Kidney tubule cell (primary cell): Measurements from ENCODE around the gene NCL.

Source experiments
- DNase-seq: peaks from one replicate; pipeline ENCODE4 v3.0.0-alpha.2; 2018; ENCODE audit warnings: low spot score

The NCL gene, protein sequence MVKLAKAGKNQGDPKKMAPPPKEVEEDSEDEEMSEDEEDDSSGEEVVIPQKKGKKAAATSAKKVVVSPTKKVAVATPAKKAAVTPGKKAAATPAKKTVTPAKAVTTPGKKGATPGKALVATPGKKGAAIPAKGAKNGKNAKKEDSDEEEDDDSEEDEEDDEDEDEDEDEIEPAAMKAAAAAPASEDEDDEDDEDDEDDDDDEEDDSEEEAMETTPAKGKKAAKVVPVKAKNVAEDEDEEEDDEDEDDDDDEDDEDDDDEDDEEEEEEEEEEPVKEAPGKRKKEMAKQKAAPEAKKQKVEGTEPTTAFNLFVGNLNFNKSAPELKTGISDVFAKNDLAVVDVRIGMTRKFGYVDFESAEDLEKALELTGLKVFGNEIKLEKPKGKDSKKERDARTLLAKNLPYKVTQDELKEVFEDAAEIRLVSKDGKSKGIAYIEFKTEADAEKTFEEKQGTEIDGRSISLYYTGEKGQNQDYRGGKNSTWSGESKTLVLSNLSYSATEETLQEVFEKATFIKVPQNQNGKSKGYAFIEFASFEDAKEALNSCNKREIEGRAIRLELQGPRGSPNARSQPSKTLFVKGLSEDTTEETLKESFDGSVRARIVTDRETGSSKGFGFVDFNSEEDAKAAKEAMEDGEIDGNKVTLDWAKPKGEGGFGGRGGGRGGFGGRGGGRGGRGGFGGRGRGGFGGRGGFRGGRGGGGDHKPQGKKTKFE

GRCh38 chr2:231463698-231464575 lies at the start of gene NCL:
TSS of gene NCL (minus strand) at chr2:231464484. CDS start at chr2:231464353, 131 bp downstream.
- peak; percentile 98 for DNase-seq

DNA sequence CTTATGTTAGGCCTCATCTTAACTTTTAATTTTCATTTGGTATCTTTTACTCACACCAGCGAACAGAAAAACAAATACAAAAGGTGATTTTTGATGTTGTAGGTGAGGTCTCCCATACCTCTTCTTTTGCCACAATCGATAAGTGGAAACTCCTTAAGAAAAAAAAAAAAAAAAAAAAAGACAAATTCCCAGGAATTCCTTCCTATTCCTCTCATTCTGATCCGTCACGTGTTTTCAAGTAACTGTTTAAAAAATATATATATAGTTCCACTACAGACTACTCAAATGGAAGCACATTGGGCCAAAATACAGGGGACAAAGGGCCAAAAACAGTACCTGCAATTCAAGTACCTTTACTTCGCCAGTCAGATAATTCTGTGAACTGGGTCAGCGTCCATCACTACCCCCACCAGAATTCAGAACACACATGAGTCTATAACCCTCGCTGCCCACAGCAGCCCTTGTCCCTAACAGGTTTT lies 49.5 kb upstream of the NCL start:
- DNase-seq = no peak

DNA sequence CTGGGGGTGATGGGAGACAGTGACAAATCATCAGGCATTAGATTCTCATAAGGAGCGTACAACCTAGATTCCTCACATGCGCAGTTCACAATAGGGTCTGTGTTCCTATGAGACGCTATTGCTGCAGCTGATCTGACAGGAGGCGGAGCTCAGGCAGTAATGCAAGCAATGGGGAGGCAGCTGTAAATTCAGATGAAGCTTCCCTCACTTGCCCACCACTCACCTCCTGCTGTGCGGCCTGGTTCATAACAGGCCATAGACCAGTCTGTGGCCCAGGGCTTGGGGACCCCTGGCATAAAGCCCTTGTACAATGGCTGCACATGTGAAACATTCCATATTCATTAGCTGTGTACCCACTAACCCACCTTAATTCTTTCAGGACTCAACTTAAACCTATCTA lies 47.9 kb upstream of the NCL start:
- DNase-seq = no peak

- DNase-seq = no peak
Measured at GRCh38 chr2:231503766-231504165, 39.5 kb upstream of the NCL start.

GRCh38 chr2:231502596-231502995 lies 38.3 kb upstream of the NCL start:
- DNase-seq = no peak

GRCh38 chr2:231497651-231498050 lies 33.4 kb upstream of the NCL start:
- DNase-seq = no peak

DNA sequence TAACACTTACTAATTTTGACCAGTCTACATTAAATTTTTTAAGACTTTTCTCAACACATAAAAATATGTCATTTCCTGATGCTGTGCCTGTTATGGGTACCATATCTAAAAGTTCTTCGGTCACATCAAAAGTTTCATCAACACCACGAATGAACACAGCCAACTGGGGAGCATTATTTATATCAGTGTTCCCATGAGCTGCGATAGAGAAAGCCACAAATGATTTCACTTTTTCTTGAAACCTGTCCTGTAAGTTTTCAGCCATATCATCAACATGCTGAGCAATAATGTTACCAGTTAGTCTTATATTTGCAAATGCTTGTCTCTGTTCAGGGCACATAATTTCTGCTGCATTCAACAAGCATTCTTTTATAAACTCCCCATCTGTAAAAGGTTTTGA lies 30.4 kb upstream of the NCL start:
- no peak for DNase-seq

DNA sequence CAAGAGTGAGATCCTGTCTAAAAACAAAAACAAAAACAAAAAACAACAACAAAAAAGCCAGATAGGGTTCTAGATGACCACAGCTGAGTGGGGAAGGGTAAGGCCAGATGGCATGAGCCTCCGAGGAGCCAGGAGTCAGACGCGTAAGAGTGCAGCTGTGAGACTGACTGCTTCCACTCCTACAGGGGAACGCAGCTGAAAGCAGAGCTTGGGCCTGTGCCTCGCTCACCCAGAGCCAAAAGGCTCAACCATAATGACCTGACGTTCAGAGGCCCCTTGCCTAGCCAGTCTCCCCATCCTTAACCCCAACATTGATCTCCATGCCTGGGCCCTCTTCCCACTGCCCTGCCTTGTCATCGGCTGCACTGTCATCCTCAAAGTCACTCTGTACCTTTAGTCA lies 26.5 kb upstream of the NCL start:
- no peak for DNase-seq

DNA sequence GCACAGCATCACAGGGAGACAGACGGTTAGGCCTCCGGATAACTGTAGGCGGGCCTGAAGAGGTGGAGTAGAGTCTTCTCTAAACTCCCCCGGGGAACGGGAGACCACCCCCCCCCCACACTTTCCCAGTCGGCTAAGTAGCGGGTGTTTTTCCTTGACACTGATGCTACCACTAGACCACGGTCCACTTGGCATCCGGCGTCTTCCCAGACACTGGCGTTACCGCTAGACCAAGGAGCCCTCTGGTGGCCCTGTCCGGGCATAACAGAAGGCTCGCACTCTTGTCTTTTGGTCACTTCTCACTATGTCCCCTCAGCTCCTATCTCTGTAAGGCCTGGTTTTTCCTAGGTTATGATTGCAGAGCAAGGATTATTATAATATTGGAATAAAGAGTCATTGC lies 25.7 kb upstream of the NCL start:
- no peak for DNase-seq

DNA sequence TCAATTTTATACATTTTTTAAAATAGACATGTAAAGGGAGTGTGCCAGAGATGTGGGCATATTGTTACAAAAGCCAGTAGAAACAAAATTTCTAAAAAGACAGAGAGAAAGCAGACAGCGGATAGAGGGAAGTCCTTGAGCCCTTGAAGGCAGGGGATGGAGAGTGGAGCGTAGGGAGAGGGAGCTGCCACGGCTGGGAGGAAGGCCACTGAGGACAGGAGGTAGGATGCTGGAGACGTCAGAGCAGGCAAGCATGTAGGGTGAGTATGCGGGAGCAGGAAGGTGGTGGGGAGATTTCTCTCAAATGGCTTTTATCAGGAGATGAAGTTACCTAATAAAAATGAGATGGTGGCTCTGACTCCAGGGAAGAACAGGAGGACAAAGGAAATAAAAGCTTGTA lies 24.0 kb upstream of the NCL start:
- no peak for DNase-seq

DNA sequence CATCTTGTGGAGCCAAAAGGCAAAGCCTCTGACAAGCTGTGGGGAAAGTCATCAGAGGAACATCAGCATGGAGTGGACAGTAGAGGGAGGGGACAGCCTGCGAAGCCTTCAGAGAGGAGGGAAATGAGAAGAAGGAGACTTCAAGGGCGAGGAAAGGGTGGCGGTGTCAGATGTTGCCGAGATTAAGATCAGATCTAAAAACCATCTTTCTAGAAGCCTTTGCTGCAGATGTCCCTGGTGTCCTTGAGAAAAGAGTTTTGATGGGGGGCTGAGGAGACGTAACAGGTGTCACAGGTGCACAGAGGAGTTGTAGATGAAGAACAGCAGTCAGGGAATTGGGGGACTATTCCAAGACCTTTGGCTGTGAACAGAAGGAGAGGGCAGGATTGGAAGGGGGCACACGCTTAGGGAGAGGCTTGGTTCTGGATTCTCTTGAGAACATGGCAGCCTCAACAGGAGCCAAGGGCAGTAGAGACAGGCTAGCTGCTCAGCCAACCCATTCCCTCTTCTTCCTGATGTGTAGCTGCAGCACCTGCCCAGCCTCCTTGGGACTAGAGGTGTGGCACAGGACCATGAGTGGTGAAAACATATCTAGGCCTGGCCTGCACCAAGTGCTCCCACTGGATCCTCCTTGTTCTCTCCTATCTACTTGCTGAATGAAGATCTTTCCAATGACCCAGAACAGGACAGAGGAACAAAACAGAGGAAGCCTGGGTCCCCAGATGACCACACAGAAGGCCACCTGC lies 22.7 kb upstream of the NCL start:
- no peak for DNase-seq

GRCh38 chr2:231483398-231484329 lies 19.4 kb upstream of the NCL start:
- DNase-seq = no peak

- DNase-seq = peak; percentile 71
Measured at GRCh38 chr2:231482806-231483391, 18.6 kb upstream of the NCL start.

GRCh38 chr2:231480781-231481180 lies 16.5 kb upstream of the NCL start:
- DNase-seq = no peak

DNA sequence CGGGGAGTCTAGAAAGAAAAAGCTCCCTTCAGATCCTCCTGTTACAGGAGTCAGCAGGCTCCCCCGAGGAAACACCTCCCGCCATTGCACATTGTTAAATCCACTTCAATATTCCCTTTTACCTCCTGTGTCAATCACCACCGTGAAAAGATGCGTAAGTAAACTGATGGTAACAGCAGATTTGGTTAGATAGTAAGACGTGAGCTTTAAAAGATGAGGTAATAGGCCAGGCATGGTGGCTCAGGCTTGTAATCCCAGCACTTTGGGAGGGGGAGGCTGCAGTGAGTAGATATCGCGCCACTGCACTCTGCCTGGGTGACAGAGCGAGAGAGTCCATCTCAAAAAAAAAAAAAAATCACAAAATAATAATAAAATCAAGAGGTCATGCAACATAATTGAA lies 15.2 kb upstream of the NCL start:
- no peak for DNase-seq

DNA sequence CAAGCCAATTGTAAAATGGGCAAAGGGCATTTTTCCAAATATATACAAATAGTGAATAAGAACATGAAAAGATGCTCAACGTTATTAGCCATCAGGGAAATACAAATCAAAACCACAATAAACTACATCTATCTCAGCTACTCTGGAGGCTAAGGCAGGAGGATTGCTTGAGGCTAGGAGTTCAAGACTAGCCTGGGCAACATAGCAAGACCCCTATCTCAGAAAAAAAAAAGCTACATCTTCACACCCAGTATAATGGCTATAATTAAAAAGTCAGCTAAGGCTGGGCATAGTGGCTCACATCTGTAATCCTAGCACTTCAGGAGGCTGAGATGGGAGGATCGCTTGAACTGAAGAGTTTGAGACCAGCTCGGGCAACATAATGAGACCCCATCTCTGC lies 12.6 kb upstream of the NCL start:
- no peak for DNase-seq

GRCh38 chr2:231475965-231476364 lies 11.7 kb upstream of the NCL start:
- DNase-seq = no peak

GRCh38 chr2:231472816-231473215 lies 8.5 kb upstream of the NCL start:
- no peak for DNase-seq

DNA sequence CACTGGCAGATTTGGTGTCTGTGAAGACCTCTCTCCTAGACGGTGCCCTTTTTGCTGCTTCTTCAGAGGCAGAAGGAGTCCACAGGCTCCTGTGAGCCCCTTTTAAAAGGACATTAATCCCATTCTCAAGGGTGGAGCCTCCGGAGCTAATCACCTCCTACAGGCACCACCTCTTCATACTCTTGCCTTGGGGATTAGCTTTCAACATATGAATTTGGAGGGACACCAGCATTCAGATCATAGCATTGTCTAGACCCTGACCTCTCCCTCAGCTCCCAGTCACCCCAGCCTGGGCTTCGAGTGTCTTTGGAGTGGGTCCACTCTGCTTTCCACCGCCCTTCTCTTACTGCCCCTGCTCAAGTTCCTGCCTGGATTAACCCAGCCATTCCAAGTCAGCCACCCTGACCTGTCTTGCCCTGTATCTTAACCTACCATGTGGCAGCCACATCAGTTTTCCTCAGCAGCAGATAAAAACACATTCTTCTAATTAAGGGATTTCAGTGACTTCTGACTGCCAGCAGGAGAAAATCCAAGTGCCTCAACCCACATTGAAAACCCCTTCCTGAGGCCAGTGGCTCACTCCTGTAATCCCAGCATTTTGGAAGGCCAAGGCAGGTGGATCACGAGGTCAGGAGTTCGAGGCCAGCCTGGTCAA lies 6.1 kb upstream of the NCL start:
- no peak for DNase-seq

GRCh38 chr2:231469583-231469950 lies 5.3 kb upstream of the NCL start:
- no peak for DNase-seq
